ENCODE measurements around the gene ATP2C2.

DNA sequence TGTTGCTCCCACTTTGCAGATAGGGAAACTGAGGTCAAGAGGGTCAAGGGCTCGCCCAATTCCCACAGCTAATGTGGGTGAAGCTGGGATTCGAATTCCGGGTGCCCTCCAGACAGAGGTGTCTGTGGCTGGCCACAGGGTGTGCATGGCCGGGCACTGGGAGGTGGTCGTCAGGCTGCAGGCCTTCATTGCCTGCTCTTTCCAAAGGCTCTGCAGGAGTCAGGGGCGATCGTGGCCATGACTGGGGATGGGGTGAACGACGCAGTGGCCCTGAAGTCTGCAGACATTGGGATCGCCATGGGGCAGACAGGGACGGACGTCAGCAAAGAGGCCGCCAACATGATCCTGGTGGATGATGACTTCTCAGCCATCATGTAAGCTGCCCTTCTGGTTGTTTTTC lies 86.3 kb downstream of the ATP2C2 start:
- TF ChIP-seq, protein P1, sequence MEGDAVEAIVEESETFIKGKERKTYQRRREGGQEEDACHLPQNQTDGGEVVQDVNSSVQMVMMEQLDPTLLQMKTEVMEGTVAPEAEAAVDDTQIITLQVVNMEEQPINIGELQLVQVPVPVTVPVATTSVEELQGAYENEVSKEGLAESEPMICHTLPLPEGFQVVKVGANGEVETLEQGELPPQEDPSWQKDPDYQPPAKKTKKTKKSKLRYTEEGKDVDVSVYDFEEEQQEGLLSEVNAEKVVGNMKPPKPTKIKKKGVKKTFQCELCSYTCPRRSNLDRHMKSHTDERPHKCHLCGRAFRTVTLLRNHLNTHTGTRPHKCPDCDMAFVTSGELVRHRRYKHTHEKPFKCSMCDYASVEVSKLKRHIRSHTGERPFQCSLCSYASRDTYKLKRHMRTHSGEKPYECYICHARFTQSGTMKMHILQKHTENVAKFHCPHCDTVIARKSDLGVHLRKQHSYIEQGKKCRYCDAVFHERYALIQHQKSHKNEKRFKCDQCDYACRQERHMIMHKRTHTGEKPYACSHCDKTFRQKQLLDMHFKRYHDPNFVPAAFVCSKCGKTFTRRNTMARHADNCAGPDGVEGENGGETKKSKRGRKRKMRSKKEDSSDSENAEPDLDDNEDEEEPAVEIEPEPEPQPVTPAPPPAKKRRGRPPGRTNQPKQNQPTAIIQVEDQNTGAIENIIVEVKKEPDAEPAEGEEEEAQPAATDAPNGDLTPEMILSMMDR (conservative IDR thresholded peaks at IDR 0.05) = no peak
- TF ChIP-seq ZFX (IDR thresholded peaks at IDR 0.05) = no peak

Data from C4-2B (cell line).